Tibial artery (tissue), 4 donors: ENCODE measurements around the gene RIMBP2.

ENCODE experiments used
- DNase-seq, 2 donors: peaks; one replicate each; pipeline ENCODE4 v3.0.0-alpha.2; 2019
- H3K27ac ChIP-seq, 2 donors: fragments of 200-600 bp; sonication (generic) in 1 of 2; 1 replicate in 1 of 2; 2 replicates in 1 of 2; pipeline ENCODE4 v1.5.1; 2018 to 2019; ENCODE audit warnings: mild to moderate bottlenecking in 1 of 2
- H3K27me3 ChIP-seq, 2 donors: fragments of 200-600 bp; sonication (generic) in 1 of 2; one replicate each; pipeline versions ENCODE4 v1.5.1 to v1.6.0; 2016 to 2019
- H3K36me3 ChIP-seq, 3 donors: fragments of 200-600 bp; sonication (generic) in 2 of 3; one replicate each; pipeline ENCODE4 v1.5.1; 2016 to 2019; ENCODE audit warnings: mild to moderate bottlenecking in 2 of 3
- H3K4me1 ChIP-seq, 4 donors: fragments of 200-600 bp; sonication (generic) in 2 of 4; 1 replicate in 3 of 4; 2 replicates in 1 of 4; pipeline ENCODE4 v1.5.1; 2016 to 2019
- H3K4me3 ChIP-seq, 2 donors: fragments of 200-600 bp; sonication (generic) in 1 of 2; 1 replicate in 1 of 2; 2 replicates in 1 of 2; pipeline ENCODE4 v1.5.1; 2018 to 2019; ENCODE audit warnings: mild to moderate bottlenecking in 2 of 2
- H3K9me3 ChIP-seq, 3 donors: fragments of 200-600 bp; sonication (generic) in 1 of 3; one replicate each; pipeline ENCODE4 v1.5.1; 2016 to 2019
- CTCF ChIP-seq, 2 experiments: fragments of 200-600 bp in 1 of 2; fragments of 450-650 bp in 1 of 2; IDR thresholded peaks; one replicate each; pipeline ENCODE4 v1.5.1; 2017 to 2019; ENCODE audit warnings: antibody characterized with exemption in 2 of 2, mild to moderate bottlenecking in 1 of 2, moderate library complexity in 1 of 2
- intact Hi-C: fragments of 100-400 bp; cut with DNase I; formaldehyde crosslinking; loops from one replicate; pipeline ENCODE4 v1.15.0; 2023; ENCODE audit warnings: low total_unique reads

The RIMBP2 gene

DNA sequence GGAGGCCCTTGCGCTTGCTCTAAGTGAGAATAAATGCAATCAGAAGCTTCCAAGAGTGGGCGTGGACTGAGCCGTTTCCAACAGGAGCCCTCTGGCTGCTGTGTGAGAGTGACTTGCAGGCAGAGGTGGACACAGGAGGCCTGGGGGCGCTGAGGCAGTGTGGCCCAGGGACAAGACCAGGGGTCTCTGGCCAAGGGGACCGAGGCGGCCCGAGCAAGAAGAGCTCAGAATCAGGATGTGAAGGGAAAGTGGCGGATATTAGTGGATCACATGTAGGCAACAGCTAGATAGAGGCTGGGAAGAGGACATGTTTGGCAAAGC lies 8.6 kb downstream of the RIMBP2 start:
- Histone ChIP-seq H3K9me3 (no peaks in the 10 kb centered on the region), H3K4me1 (no peaks in the 10 kb centered on the region), H3K36me3 (no peaks in the 10 kb centered on the region), H3K27ac (no peak overlapping the region), H3K4me3 (no peak overlapping the region), H3K27me3 (peaks cover 0 to 13% of the 10 kb centered on the region in 2 donors)
- DNase-seq: peak in 1 of 2 donors; percentile 43
- no peak for TF ChIP-seq CTCF (IDR thresholded peaks at IDR 0.05)
- intact Hi-C loops: no loop called here

GRCh38 chr12:130706885-130707570 lies 9.1 kb downstream of the RIMBP2 start:
- H3K4me1 ChIP-seq: no peaks in the 10 kb centered on the region
- TF ChIP-seq CTCF (IDR thresholded peaks at IDR 0.05): no peak
- H3K27ac ChIP-seq: no peak overlapping the region
- H3K27me3 ChIP-seq: peaks cover 0 to 13% of the 10 kb centered on the region in 2 donors
- intact Hi-C loops: no loop called here
- DNase-seq: peak in 1 of 2 donors; percentile 39
- no peaks in the 10 kb centered on the region for H3K36me3 ChIP-seq
- no peaks in the 10 kb centered on the region for H3K9me3 ChIP-seq
- H3K4me3 ChIP-seq: no peak overlapping the region

- no peaks in the 10 kb centered on the region for H3K4me1 ChIP-seq
- DNase-seq: peak in 1 of 2 donors; percentile 54
- no peak overlapping the region for H3K4me3 ChIP-seq
- H3K27me3 ChIP-seq: peaks cover 0 to 10% of the 10 kb centered on the region in 2 donors
- H3K36me3 ChIP-seq: no peaks in the 10 kb centered on the region
- no peak overlapping the region for H3K27ac ChIP-seq
- no peak for TF ChIP-seq CTCF (IDR thresholded peaks at IDR 0.05)
- H3K9me3 ChIP-seq: no peaks in the 10 kb centered on the region
- intact Hi-C loops: no loop called here
Observed at GRCh38 chr12:130706311-130706710, 9.8 kb downstream of the RIMBP2 start.

GRCh38 chr12:130705178-130705822 lies 10.8 kb downstream of the RIMBP2 start:
- Histone ChIP-seq H3K4me3 (no peak overlapping the region), H3K27me3 (peaks cover 0 to 7% of the 10 kb centered on the region in 2 donors), H3K36me3 (no peaks in the 10 kb centered on the region), H3K4me1 (no peaks in the 10 kb centered on the region), H3K9me3 (no peaks in the 10 kb centered on the region), H3K27ac (no peak overlapping the region)
- intact Hi-C loops: no loop called here
- DNase-seq: peak in 1 of 2 donors; percentile 28
- no peak for TF ChIP-seq CTCF (IDR thresholded peaks at IDR 0.05)

- intact Hi-C loops: no loop called here
- no peak for TF ChIP-seq CTCF (IDR thresholded peaks at IDR 0.05)
- Histone ChIP-seq H3K9me3 (no peaks in the 10 kb centered on the region), H3K36me3 (no peaks in the 10 kb centered on the region), H3K27ac (no peak overlapping the region), H3K27me3 (peaks cover 0 to 6% of the 10 kb centered on the region in 2 donors), H3K4me1 (no peaks in the 10 kb centered on the region), H3K4me3 (no peak overlapping the region)
- peak; percentile 17 to 40 for DNase-seq
Observed at GRCh38 chr12:130704606-130705005, 11.5 kb downstream of the RIMBP2 start.
